Measurements from ENCODE around the gene MAJIN. TPM values are rescaled to one million over a fixed set of nuclear protein-coding genes. Genes with fewer than 3 reads are reported as not detected.
"Not testable (repeated sequence)": the region's sequence is repeated elsewhere in the genome, so short reads cannot be mapped to it uniquely, and the experiment has no call there.

Gene MAJIN
- total RNA-seq: not detected

GRCh38 chr11:64971421-64972233, at the start of gene MAJIN:
Gene MAJIN, minus strand, starts transcription at chr11:64972108. Its CDS starts 12,703 bp downstream, at chr11:64959405.
- intact Hi-C loops (cut with DNase I): no loop called here
- ATAC-seq (peak; percentile 92), DNase-seq (ENCODE audit: low spot score) (peak; percentile 90)

- DNase-seq (ENCODE audit: low spot score): no peak
- no peak for ATAC-seq
- intact Hi-C loops (cut with DNase I): no loop called here
These were observed 49.6 kb upstream of the MAJIN start for GRCh38 chr11:65021509-65021908.

- ATAC-seq: no peak
- no peak for DNase-seq (ENCODE audit: low spot score)
- intact Hi-C loops (cut with DNase I): no loop called here
These were observed 49.1 kb upstream of the MAJIN start for GRCh38 chr11:65021003-65021402.

GRCh38 chr11:65019824-65020223, 47.9 kb upstream of the MAJIN start:
- DNase-seq (ENCODE audit: low spot score) (no peak), ATAC-seq (no peak)
- intact Hi-C loops (cut with DNase I): loop anchor here (10.0 kb wide), 2 partner anchors 95 to 105 kb away; partner anchors contain the start of genes ATG2A, TM7SF2 and ZNHIT2

GRCh38 chr11:65017937-65018336, 46.0 kb upstream of the MAJIN start:
- DNase-seq (ENCODE audit: low spot score) (no peak), ATAC-seq (no peak)
- intact Hi-C loops (cut with DNase I): loop anchor here (10.0 kb wide), 2 partner anchors 97 to 103 kb away; partner anchors contain the start of genes ATG2A, TM7SF2 and ZNHIT2

- intact Hi-C loops (cut with DNase I): loop anchor here (10.0 kb wide), 2 partner anchors 98 to 102 kb away; partner anchors contain the start of genes ATG2A, TM7SF2 and ZNHIT2
- no peak for DNase-seq (ENCODE audit: low spot score)
- no peak for ATAC-seq
These were observed 44.8 kb upstream of the MAJIN start for GRCh38 chr11:65016705-65017104.

GRCh38 chr11:65014726-65015227, 42.9 kb upstream of the MAJIN start:
- intact Hi-C loops (cut with DNase I): loop anchor here (10.0 kb wide), 2 partner anchors 100 kb away; partner anchors contain the start of genes ATG2A, TM7SF2 and ZNHIT2

GRCh38 chr11:65013888-65014725, 42.2 kb upstream of the MAJIN start, which contains the start of gene ARL2:
Gene ARL2, plus strand, starts transcription at chr11:65014160. Its CDS starts 48 bp downstream, at chr11:65014208.
- peak; percentile 95 for ATAC-seq
- intact Hi-C loops (cut with DNase I): loop anchor here (10.0 kb wide), 2 partner anchors 99 to 101 kb away; partner anchors contain the start of genes ATG2A, TM7SF2 and ZNHIT2
- DNase-seq (ENCODE audit: low spot score): peak; percentile 96

More at GRCh38 chr11:65014726-65015227, 42.9 kb upstream of the MAJIN start:
- DNase-seq (ENCODE audit: low spot score) (no peak), ATAC-seq (peak; percentile 2)

- DNase-seq (ENCODE audit: low spot score) (peak; percentile 93), ATAC-seq (peak; percentile 95)
- intact Hi-C loops (cut with DNase I): loop anchor here (10.0 kb wide), 2 partner anchors 99 to 101 kb away; partner anchors contain the start of genes ATG2A, TM7SF2 and ZNHIT2
These were observed 41.4 kb upstream of the MAJIN start for GRCh38 chr11:65013130-65013887.

- ATAC-seq (no peak), DNase-seq (ENCODE audit: low spot score) (no peak)
- intact Hi-C loops (cut with DNase I): no loop called here
These were observed 37.0 kb upstream of the MAJIN start for GRCh38 chr11:65008873-65009272.

GRCh38 chr11:65008016-65008415, 36.1 kb upstream of the MAJIN start:
- intact Hi-C loops (cut with DNase I): no loop called here
- DNase-seq (ENCODE audit: low spot score) (no peak), ATAC-seq (no peak)

GRCh38 chr11:65003968-65004367, 32.1 kb upstream of the MAJIN start:
- intact Hi-C loops (cut with DNase I); DNase-seq (ENCODE audit: low spot score); ATAC-seq: not testable (repeated sequence)

GRCh38 chr11:65003282-65003681, 31.4 kb upstream of the MAJIN start:
- DNase-seq (ENCODE audit: low spot score): no peak
- intact Hi-C loops (cut with DNase I): no loop called here

GRCh38 chr11:65002706-65003105, 30.8 kb upstream of the MAJIN start:
- ATAC-seq: no peak
- intact Hi-C loops (cut with DNase I): no loop called here
- DNase-seq (ENCODE audit: low spot score): no peak

More at GRCh38 chr11:65003282-65003681, 31.4 kb upstream of the MAJIN start:
- no peak for ATAC-seq

- ATAC-seq: no peak
- no peak for DNase-seq (ENCODE audit: low spot score)
- intact Hi-C loops (cut with DNase I): no loop called here
These were observed 27.6 kb upstream of the MAJIN start for GRCh38 chr11:64999478-64999877.

- ATAC-seq (no peak), DNase-seq (ENCODE audit: low spot score) (no peak)
- intact Hi-C loops (cut with DNase I): no loop called here
These were observed 27.0 kb upstream of the MAJIN start for GRCh38 chr11:64998690-64999431.

GRCh38 chr11:64998141-64998540, 26.2 kb upstream of the MAJIN start:
- DNase-seq (ENCODE audit: low spot score) (no peak), ATAC-seq (no peak)
- intact Hi-C loops (cut with DNase I): no loop called here

Data from sciatic nerve (tissue), 2 donors.